SIG-M5 treated with dmso at 0.1 percent for 504 hours (cell line): ENCODE measurements around the gene BMS1.
"Not testable (repeated sequence)": the region's sequence is repeated elsewhere in the genome, so short reads cannot be mapped to it uniquely, and the experiment has no call there.

Experiments used
- DNase-seq: peaks from one replicate; lab custom pipeline; 2025; ENCODE audit not compliant: unreplicated experiment; lab: John Stamatoyannopoulos, UW

Gene BMS1

GRCh38 chr10:42866115-42866995 is 83.8 kb downstream of the BMS1 start:
- peak; percentile 16 for DNase-seq

GRCh38 chr10:42867571-42867970 is 85.0 kb downstream of the BMS1 start:
- DNase-seq, result no peak

GRCh38 chr10:42868530-42868929 is 85.9 kb downstream of the BMS1 start:
- no peak for DNase-seq

- DNase-seq, result no peak
Measured at GRCh38 chr10:42869977-42870350, 87.4 kb downstream of the BMS1 start.

GRCh38 chr10:42871138-42871641 is 88.6 kb downstream of the BMS1 start:
- not testable (repeated sequence) for DNase-seq

- DNase-seq, result no peak
Measured at GRCh38 chr10:42871823-42872222, 89.2 kb downstream of the BMS1 start.

- no peak for DNase-seq
Measured at GRCh38 chr10:42872865-42873435, 90.4 kb downstream of the BMS1 start.

- no peak for DNase-seq
Measured at GRCh38 chr10:42874713-42875387, 92.3 kb downstream of the BMS1 start.

GRCh38 chr10:42875388-42875755 is 92.8 kb downstream of the BMS1 start:
- DNase-seq, result no peak

GRCh38 chr10:42875798-42876341 is 93.3 kb downstream of the BMS1 start:
- no peak for DNase-seq

GRCh38 chr10:42876476-42876875 is 93.9 kb downstream of the BMS1 start:
- DNase-seq, result no peak

- no peak for DNase-seq
Measured at GRCh38 chr10:42876945-42877344, 94.3 kb downstream of the BMS1 start.

- no peak for DNase-seq
Measured at GRCh38 chr10:42877496-42878030, 95.0 kb downstream of the BMS1 start.

GRCh38 chr10:42878134-42878820 is 95.7 kb downstream of the BMS1 start:
- no peak for DNase-seq

GRCh38 chr10:42878821-42879195 is 96.2 kb downstream of the BMS1 start:
- DNase-seq, result no peak

GRCh38 chr10:42879380-42880254 is 97.0 kb downstream of the BMS1 start:
- DNase-seq, result no peak

GRCh38 chr10:42880255-42880620 is 97.6 kb downstream of the BMS1 start:
- no peak for DNase-seq

- no peak for DNase-seq
Measured at GRCh38 chr10:42882597-42882996, 100.0 kb downstream of the BMS1 start.
